Aortic smooth muscle cell (primary cell): Measurements from ENCODE around the gene LRRC8D. TPM values are rescaled to one million over a fixed set of nuclear protein-coding genes. Genes with fewer than 3 reads are reported as not detected.

ENCODE experiments used
- total RNA-seq: library from RNA; depleted of rRNA; stranded (reverse); fragments of >200 nt; gene quantifications from 2 replicates; pipeline ENCODE4 v1.2.3, GENCODE V29; 2014

The LRRC8D gene
- total RNA-seq = 8.5 and 8.6 TPM in 2 replicates

GRCh38 chr1:89820422-89821321 is at the start of gene LRRC8D:
LRRC8D (plus strand) TSS chr1:89821032; CDS start chr1:89933069, 112,037 bp downstream.

Other genes with a start within 250 kb of the LRRC8D start
- 3.4 and 3.6 TPM in 2 replicates for gene LRRC8C, start 187.9 kb upstream of the LRRC8D start, total RNA-seq
- gene ZNF326, start 174.1 kb downstream of the LRRC8D start, total RNA-seq = 5.9 and 7.5 TPM in 2 replicates